Tibial artery (tissue), 4 donors: ENCODE measurements around the gene SLC38A7.

Experiments used
- DNase-seq, 2 donors: peaks; one replicate each; pipeline ENCODE4 v3.0.0-alpha.2; 2019
- H3K27ac ChIP-seq, 2 donors: fragments of 200-600 bp; sonication (generic) in 1 of 2; 1 replicate in 1 of 2; 2 replicates in 1 of 2; pipeline ENCODE4 v1.5.1; 2018 to 2019; ENCODE audit warnings: mild to moderate bottlenecking in 1 of 2
- H3K27me3 ChIP-seq, 2 donors: fragments of 200-600 bp; sonication (generic) in 1 of 2; one replicate each; pipeline versions ENCODE4 v1.5.1 to v1.6.0; 2016 to 2019
- H3K36me3 ChIP-seq, 3 donors: fragments of 200-600 bp; sonication (generic) in 2 of 3; one replicate each; pipeline ENCODE4 v1.5.1; 2016 to 2019; ENCODE audit warnings: mild to moderate bottlenecking in 2 of 3
- H3K4me1 ChIP-seq, 4 donors: fragments of 200-600 bp; sonication (generic) in 2 of 4; 1 replicate in 3 of 4; 2 replicates in 1 of 4; pipeline ENCODE4 v1.5.1; 2016 to 2019
- H3K4me3 ChIP-seq, 2 donors: fragments of 200-600 bp; sonication (generic) in 1 of 2; 1 replicate in 1 of 2; 2 replicates in 1 of 2; pipeline ENCODE4 v1.5.1; 2018 to 2019; ENCODE audit warnings: mild to moderate bottlenecking in 2 of 2
- H3K9me3 ChIP-seq, 3 donors: fragments of 200-600 bp; sonication (generic) in 1 of 3; one replicate each; pipeline ENCODE4 v1.5.1; 2016 to 2019
- intact Hi-C: fragments of 100-400 bp; cut with DNase I; formaldehyde crosslinking; loops from one replicate; pipeline ENCODE4 v1.15.0; 2023; ENCODE audit warnings: low total_unique reads
- TF ChIP-seq, protein P1 (sequence below), 2 experiments: fragments of 200-600 bp in 1 of 2; fragments of 450-650 bp in 1 of 2; IDR thresholded peaks; one replicate each; pipeline ENCODE4 v1.5.1; 2017 to 2019; ENCODE audit warnings: antibody characterized with exemption in 2 of 2, mild to moderate bottlenecking in 1 of 2, moderate library complexity in 1 of 2

The SLC38A7 gene

DNA sequence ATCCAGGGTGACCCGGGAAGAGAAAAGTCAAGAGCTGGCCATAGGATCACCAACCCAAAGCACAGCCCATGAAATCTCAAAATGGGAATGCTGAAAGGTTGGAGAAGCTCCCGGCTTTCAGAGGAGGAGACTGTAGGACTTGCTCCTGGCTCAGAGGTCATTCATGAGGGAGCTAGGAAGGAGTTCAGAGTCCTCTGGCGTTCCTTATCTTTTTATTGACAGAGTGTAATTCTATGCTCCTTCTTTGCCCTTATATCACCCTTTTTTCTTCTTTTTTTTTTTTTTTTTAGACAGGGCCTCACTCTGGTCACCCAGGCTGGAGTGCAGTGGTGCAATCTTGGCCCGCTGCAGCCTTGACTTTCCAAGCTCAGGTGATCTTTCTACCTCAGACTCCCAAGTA, 27.7 kb downstream of the SLC38A7 start:
- TF ChIP-seq, protein P1, sequence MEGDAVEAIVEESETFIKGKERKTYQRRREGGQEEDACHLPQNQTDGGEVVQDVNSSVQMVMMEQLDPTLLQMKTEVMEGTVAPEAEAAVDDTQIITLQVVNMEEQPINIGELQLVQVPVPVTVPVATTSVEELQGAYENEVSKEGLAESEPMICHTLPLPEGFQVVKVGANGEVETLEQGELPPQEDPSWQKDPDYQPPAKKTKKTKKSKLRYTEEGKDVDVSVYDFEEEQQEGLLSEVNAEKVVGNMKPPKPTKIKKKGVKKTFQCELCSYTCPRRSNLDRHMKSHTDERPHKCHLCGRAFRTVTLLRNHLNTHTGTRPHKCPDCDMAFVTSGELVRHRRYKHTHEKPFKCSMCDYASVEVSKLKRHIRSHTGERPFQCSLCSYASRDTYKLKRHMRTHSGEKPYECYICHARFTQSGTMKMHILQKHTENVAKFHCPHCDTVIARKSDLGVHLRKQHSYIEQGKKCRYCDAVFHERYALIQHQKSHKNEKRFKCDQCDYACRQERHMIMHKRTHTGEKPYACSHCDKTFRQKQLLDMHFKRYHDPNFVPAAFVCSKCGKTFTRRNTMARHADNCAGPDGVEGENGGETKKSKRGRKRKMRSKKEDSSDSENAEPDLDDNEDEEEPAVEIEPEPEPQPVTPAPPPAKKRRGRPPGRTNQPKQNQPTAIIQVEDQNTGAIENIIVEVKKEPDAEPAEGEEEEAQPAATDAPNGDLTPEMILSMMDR (IDR thresholded peaks at IDR 0.05): no peak
- H3K9me3 ChIP-seq: no peaks in the 10 kb centered on the region
- no peak overlapping the region for H3K4me3 ChIP-seq
- intact Hi-C loops: no loop called here
- H3K27me3 ChIP-seq: no peaks in the 10 kb centered on the region
- no peak for DNase-seq
- no peaks in the 10 kb centered on the region for H3K36me3 ChIP-seq
- no peak overlapping the region for H3K27ac ChIP-seq
- H3K4me1 ChIP-seq: no peaks in the 10 kb centered on the region

DNA sequence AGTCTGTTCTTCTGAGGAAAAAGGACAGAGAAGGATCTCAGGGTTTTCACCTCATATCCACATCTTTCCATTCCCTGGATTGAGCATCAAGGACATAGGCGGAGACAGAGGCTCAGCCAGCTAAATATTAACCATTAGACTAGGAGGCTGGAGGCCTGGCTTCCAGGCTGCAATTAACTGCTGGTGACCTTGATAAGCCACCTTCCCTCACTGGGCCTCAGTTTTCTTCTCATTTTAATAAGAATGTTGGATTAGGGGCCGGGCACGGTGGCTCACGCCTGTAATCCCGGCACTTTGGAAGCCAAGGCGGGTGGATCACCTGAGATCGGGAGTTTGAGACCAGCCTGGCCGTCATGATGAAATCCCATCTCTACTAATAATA, 29.4 kb downstream of the SLC38A7 start:
- Histone ChIP-seq H3K27me3 (no peaks in the 10 kb centered on the region), H3K4me3 (no peak overlapping the region), H3K36me3 (no peaks in the 10 kb centered on the region), H3K9me3 (no peaks in the 10 kb centered on the region), H3K4me1 (no peaks in the 10 kb centered on the region), H3K27ac (no peak overlapping the region)
- DNase-seq: no peak
- TF ChIP-seq, protein P1 (IDR thresholded peaks at IDR 0.05): no peak
- intact Hi-C loops: no loop called here

DNA sequence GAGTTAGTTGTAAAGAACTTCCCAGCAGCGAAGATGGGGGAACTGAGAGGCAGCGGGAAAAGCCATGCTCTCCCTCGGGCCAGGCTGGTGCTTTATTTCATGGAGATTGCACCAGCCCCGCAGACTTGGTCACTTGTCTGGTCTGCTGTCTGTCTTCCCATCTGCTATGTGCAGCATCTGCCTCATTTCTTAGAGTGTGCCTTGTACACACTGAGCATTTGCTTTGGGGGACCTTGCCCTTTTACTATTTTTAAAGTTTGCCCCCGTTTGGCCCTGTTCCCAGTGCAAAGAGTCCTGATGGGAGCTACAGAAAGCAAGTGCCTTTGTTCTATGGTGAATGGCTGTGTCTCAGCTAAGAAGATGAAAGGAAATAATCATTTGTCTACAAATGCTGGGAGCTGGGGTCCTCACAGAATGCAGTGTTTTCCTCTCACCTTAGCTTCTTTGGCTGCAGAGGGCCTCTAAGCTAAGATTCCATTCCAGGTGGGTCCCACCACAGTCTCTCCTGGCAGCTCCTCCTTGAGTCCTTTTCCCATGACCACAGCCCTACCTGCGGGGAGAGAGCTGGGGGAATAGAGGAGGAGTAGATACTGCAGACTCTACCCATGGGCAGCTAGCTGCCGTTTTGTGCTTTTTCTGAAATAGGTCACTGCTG, 29.9 kb downstream of the SLC38A7 start:
- Histone ChIP-seq H3K4me3 (no peak overlapping the region), H3K9me3 (no peaks in the 10 kb centered on the region), H3K4me1 (no peaks in the 10 kb centered on the region), H3K36me3 (no peaks in the 10 kb centered on the region), H3K27me3 (no peaks in the 10 kb centered on the region), H3K27ac (no peak overlapping the region)
- no peak for DNase-seq
- intact Hi-C loops: no loop called here
- TF ChIP-seq, protein P1 (IDR thresholded peaks at IDR 0.05): no peak

DNA sequence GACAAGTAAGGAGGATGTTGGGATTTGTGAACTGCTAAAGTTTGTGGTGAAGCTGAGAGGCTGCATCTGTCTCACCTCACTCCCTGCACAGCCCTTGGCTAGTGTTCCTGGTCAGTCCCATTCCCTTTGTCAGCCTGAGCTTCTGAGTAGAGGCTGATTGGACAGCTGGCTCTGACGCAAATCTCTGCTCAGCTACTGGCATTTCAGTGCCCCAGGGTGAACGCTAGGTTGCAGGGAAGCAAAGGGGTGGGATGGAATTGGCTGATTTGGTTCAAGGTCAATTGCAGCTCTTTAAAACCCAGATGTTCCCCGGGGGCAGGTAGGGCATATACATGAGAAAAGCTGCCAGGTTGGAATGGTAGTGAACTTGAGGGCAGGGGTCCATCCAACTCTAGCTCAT, 31.8 kb downstream of the SLC38A7 start:
- Histone ChIP-seq H3K27ac (no peak overlapping the region), H3K4me1 (no peaks in the 10 kb centered on the region), H3K9me3 (no peaks in the 10 kb centered on the region), H3K27me3 (no peaks in the 10 kb centered on the region), H3K4me3 (no peak overlapping the region), H3K36me3 (no peaks in the 10 kb centered on the region)
- TF ChIP-seq, protein P1 (IDR thresholded peaks at IDR 0.05): no peak
- DNase-seq: no peak
- intact Hi-C loops: no loop called here

DNA sequence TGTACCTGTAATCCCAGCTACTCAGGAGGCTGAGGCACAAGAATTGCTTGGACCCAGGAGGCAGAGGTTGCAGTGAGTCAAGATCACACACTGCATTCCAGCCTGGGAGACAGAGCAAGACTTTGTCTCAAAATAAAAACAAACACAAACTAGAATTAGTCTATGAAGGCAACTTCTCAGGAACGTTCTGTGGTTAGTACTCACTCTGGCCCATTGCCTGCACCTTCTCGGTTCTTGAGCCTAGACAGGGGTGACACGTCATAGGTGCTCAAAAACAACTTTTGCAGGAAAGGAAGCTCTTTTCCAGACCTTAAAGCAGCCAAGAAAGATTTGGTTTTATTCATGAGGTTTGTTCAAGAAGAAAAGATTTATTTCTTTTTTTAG, 32.6 kb downstream of the SLC38A7 start:
- intact Hi-C loops: no loop called here
- H3K27ac ChIP-seq: no peak overlapping the region
- H3K9me3 ChIP-seq: no peaks in the 10 kb centered on the region
- no peaks in the 10 kb centered on the region for H3K27me3 ChIP-seq
- no peak overlapping the region for H3K4me3 ChIP-seq
- TF ChIP-seq, protein P1 (IDR thresholded peaks at IDR 0.05): no peak
- no peaks in the 10 kb centered on the region for H3K4me1 ChIP-seq
- H3K36me3 ChIP-seq: no peaks in the 10 kb centered on the region
- no peak for DNase-seq

DNA sequence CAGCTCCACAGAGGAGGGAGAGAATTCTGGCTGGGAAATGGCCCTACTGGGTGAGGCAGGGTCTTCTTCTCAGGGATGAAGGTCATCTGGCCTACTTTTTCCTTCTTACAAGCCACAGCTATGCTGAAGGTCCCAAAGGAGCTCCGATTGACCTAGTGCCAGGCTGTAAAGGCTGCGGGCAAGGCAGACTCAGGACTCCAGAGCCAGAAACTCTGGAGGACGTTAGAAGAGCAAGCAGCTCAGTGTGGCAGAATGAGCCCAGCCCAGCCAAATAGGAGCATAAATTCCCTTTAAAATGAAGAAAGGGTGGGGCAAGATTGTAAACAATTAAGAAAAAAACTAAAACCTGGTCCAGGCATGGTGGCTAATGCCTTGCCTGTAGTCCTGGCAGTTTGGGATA, 34.9 kb downstream of the SLC38A7 start:
- no peak for DNase-seq
- H3K4me1 ChIP-seq: no peaks in the 10 kb centered on the region
- H3K4me3 ChIP-seq: no peak overlapping the region
- no peaks in the 10 kb centered on the region for H3K36me3 ChIP-seq
- no peaks in the 10 kb centered on the region for H3K9me3 ChIP-seq
- no peaks in the 10 kb centered on the region for H3K27me3 ChIP-seq
- intact Hi-C loops: no loop called here
- no peak overlapping the region for H3K27ac ChIP-seq
- TF ChIP-seq, protein P1 (IDR thresholded peaks at IDR 0.05): no peak
